ENCODE measurements around the gene FOXL2. TPM values are rescaled to one million over a fixed set of nuclear protein-coding genes. Genes with fewer than 3 reads are reported as not detected.

FOXL2 gene
- total RNA-seq, result not detected in 2 replicates

DNA sequence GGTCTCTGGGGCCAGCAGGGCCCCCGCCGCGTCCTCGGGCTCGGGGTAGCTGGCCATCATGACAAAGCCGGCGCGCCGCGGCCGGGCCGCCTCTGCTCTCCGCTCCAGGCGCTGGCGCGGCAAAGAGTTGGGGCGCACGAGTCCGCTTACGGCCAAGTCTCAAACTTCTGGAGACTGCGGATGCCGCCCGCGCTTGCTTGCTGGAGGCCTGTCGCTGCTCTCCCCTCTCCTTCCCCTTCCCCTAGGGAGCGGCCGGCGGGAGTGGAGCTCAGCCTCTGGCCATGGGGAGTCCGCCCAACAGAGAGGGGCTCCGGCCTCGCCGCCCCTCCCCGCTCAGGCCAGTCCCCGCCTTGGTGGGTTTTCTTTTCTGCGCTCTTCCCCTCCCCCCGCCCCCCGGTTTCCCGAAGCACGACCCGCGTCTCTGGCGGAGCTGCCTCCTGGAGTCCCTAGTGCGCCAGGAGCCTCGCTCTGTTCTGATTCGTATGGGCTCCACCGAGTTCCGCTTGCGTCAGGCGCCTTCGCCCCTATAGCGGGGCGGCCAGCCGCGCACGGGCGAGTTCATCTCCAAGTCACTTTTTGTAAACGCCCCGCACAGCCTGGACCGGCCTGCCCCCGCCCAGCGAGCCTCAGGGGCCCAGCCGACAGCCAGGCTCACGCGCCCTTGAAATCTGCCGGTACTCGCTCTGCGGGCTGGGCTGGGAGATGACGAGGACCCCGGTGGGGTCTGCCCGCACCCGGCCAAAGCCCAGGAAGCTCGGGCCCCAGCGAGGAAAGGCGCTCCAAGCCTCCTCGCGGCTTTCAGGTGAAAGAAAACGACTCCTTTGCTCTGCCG lies at the start of gene FOXL2, which contains the start of gene FOXL2NB:
Gene FOXL2 (minus strand): TSS at position 475 of the 832 bp plus-strand sequence. CDS start 415 bp downstream, at position 60.
Gene FOXL2NB (plus strand): TSS at position 555 of the 832 bp plus-strand sequence. CDS start 148 bp downstream, at position 703.
- intact Hi-C loops (cut with micrococcal nuclease), result no loop called here
- DNase-seq (ENCODE audit: low spot score), result no peak
- H3K36me3 Mint-ChIP-seq (ENCODE audit: low read depth), result no peaks in the 10 kb centered on the region
- peaks cover 83% of the 10 kb centered on the region for H3K27me3 Mint-ChIP-seq (ENCODE audit: insufficient read depth)
- H3K9me3 Mint-ChIP-seq, result no peaks in the 10 kb centered on the region
- peak within 1 kb of the TSS; percentile 50 for H3K4me3 Mint-ChIP-seq
- H3K4me1 Mint-ChIP-seq (ENCODE audit: low read depth), result peaks cover 22% of the 10 kb centered on the region
- no peak within 1 kb of the TSS for H3K27ac Mint-ChIP-seq

- Mint-ChIP-seq H3K4me3 (no peak overlapping the region), H3K27me3 (ENCODE audit: insufficient read depth) (peaks cover 5% of the 10 kb centered on the region), H3K4me1 (ENCODE audit: low read depth) (no peaks in the 10 kb centered on the region), H3K36me3 (ENCODE audit: low read depth) (no peaks in the 10 kb centered on the region), H3K9me3 (no peaks in the 10 kb centered on the region), H3K27ac (no peak overlapping the region)
- no peak for DNase-seq (ENCODE audit: low spot score)
- intact Hi-C loops (cut with micrococcal nuclease), result no loop called here
These were observed 48.8 kb upstream of the FOXL2 start for GRCh38 chr3:138995706-138996105.

GRCh38 chr3:138987181-138987580 lies 40.2 kb upstream of the FOXL2 start:
- Mint-ChIP-seq H3K4me3 (no peak overlapping the region), H3K4me1 (ENCODE audit: low read depth) (no peaks in the 10 kb centered on the region), H3K36me3 (ENCODE audit: low read depth) (no peaks in the 10 kb centered on the region), H3K27ac (no peak overlapping the region), H3K9me3 (no peaks in the 10 kb centered on the region), H3K27me3 (ENCODE audit: insufficient read depth) (no peaks in the 10 kb centered on the region)
- intact Hi-C loops (cut with micrococcal nuclease), result no loop called here
- no peak for DNase-seq (ENCODE audit: low spot score)

GRCh38 chr3:138985932-138986331 lies 39.0 kb upstream of the FOXL2 start:
- H3K27ac Mint-ChIP-seq, result no peak overlapping the region
- no peak for DNase-seq (ENCODE audit: low spot score)
- intact Hi-C loops (cut with micrococcal nuclease), result no loop called here
- no peaks in the 10 kb centered on the region for H3K36me3 Mint-ChIP-seq (ENCODE audit: low read depth)
- no peaks in the 10 kb centered on the region for H3K4me1 Mint-ChIP-seq (ENCODE audit: low read depth)
- peaks cover 2% of the 10 kb centered on the region for H3K27me3 Mint-ChIP-seq (ENCODE audit: insufficient read depth)
- H3K4me3 Mint-ChIP-seq, result no peak overlapping the region
- H3K9me3 Mint-ChIP-seq, result no peaks in the 10 kb centered on the region

GRCh38 chr3:138984816-138985215 lies 37.9 kb upstream of the FOXL2 start:
- peaks cover 4% of the 10 kb centered on the region for H3K27me3 Mint-ChIP-seq (ENCODE audit: insufficient read depth)
- intact Hi-C loops (cut with micrococcal nuclease), result no loop called here
- DNase-seq (ENCODE audit: low spot score), result no peak
- H3K27ac Mint-ChIP-seq, result no peak overlapping the region
- no peaks in the 10 kb centered on the region for H3K9me3 Mint-ChIP-seq
- H3K36me3 Mint-ChIP-seq (ENCODE audit: low read depth), result no peaks in the 10 kb centered on the region
- no peaks in the 10 kb centered on the region for H3K4me1 Mint-ChIP-seq (ENCODE audit: low read depth)
- no peak overlapping the region for H3K4me3 Mint-ChIP-seq

- H3K27ac Mint-ChIP-seq, result no peak overlapping the region
- DNase-seq (ENCODE audit: low spot score), result no peak
- no peaks in the 10 kb centered on the region for H3K36me3 Mint-ChIP-seq (ENCODE audit: low read depth)
- intact Hi-C loops (cut with micrococcal nuclease), result no loop called here
- H3K4me3 Mint-ChIP-seq, result no peak overlapping the region
- H3K9me3 Mint-ChIP-seq, result no peaks in the 10 kb centered on the region
- peaks cover 8% of the 10 kb centered on the region for H3K27me3 Mint-ChIP-seq (ENCODE audit: insufficient read depth)
- no peaks in the 10 kb centered on the region for H3K4me1 Mint-ChIP-seq (ENCODE audit: low read depth)
These were observed 29.1 kb upstream of the FOXL2 start for GRCh38 chr3:138976047-138976446.

DNA sequence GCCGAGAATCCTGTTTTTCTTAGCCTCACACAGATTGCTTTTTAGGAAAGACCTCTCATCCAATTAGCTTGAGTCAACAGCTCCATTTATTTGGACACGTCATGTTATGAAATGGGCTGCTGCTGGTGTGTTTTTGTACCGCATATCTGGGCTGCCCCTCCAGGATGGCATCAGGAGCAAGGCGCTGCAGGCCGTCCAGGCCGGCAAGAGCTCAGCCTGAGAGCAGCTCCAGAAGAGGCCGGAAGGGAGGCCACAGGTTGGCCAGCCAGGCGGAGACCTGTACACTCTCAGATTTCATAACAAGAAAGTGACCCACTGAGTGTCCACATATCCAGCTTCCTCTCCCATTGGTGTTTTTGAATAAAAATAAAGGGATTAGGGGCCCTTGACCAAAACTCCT lies 28.4 kb upstream of the FOXL2 start:
- Mint-ChIP-seq H3K27ac (no peak overlapping the region), H3K9me3 (no peaks in the 10 kb centered on the region), H3K4me1 (ENCODE audit: low read depth) (no peaks in the 10 kb centered on the region), H3K4me3 (no peak overlapping the region), H3K27me3 (ENCODE audit: insufficient read depth) (peaks cover 5% of the 10 kb centered on the region), H3K36me3 (ENCODE audit: low read depth) (no peaks in the 10 kb centered on the region)
- no peak for DNase-seq (ENCODE audit: low spot score)
- intact Hi-C loops (cut with micrococcal nuclease), result no loop called here

DNA sequence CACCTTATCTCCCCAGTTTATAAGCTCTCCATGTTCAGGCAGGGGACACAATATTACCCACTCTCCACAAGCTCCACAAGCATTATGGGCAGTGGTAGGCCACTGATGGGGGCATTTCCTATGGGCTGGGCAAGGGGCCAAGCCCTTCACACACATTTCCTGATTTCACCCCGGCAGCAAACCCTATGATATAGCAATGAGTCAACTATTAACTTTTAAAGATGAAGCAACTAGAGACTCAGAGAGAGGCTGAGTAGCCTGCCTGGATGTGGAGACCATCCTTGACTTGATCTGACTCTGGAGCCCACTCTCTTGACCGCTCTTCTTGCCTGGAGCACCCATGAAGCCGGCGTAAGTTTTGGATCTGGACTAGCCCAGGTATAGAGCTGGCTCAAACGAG lies 27.5 kb upstream of the FOXL2 start:
- no peak for DNase-seq (ENCODE audit: low spot score)
- Mint-ChIP-seq H3K27me3 (ENCODE audit: insufficient read depth) (peaks cover 9% of the 10 kb centered on the region), H3K4me3 (no peak overlapping the region), H3K36me3 (ENCODE audit: low read depth) (no peaks in the 10 kb centered on the region), H3K27ac (no peak overlapping the region), H3K9me3 (no peaks in the 10 kb centered on the region), H3K4me1 (ENCODE audit: low read depth) (no peaks in the 10 kb centered on the region)
- intact Hi-C loops (cut with micrococcal nuclease), result no loop called here

DNA sequence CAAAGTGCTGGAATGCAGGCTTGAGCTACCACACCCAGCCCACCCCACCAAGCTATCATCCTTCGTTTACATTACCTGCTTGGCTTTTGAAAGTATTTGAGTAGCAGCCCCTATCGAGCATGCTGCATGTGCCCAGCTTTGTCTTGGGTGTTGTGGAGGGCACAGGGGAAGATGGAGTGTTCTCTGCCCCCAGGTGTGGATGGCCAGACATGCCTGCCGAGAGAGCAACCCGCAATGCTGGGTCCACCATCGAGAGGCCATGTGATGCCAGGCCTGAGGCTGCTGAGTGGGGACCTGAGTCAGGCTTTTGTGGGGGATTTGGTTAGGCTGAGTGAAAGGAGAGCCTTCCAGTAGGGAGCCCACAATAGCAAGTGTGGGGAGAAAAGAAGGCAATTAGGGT lies 26.0 kb upstream of the FOXL2 start:
- no peaks in the 10 kb centered on the region for H3K4me1 Mint-ChIP-seq (ENCODE audit: low read depth)
- H3K4me3 Mint-ChIP-seq, result no peak overlapping the region
- peaks cover 9% of the 10 kb centered on the region for H3K27me3 Mint-ChIP-seq (ENCODE audit: insufficient read depth)
- intact Hi-C loops (cut with micrococcal nuclease), result no loop called here
- no peak overlapping the region for H3K27ac Mint-ChIP-seq
- H3K9me3 Mint-ChIP-seq, result no peaks in the 10 kb centered on the region
- DNase-seq (ENCODE audit: low spot score), result no peak
- no peaks in the 10 kb centered on the region for H3K36me3 Mint-ChIP-seq (ENCODE audit: low read depth)

DNA sequence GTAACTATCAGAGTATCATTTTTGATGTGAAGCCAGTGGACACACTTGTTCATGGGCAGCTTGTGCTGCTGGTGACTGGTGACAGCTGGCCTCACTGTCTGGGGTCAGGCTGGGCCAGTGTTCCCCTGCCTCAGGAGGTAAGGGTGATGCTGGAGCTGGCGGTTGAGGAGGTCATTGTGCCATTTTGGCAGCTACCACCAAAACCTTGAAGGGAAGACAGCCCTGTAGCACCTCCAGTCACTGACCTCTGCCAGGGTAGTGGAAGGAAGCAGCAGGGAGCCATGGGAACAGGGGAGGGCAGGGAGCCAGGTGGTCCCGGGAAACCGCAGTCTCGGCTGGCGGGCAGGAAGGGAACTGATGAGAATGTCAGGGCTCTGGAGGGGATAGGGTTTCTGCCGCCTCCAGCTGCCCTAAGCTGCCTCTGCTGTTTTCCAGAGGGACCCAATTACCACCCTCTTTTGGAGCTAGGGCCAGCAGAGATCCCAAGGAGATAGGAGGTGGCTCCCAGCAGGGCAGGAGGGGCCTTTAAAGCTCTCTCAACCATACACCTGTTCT lies 24.9 kb upstream of the FOXL2 start:
- Mint-ChIP-seq H3K36me3 (ENCODE audit: low read depth) (no peaks in the 10 kb centered on the region), H3K27me3 (ENCODE audit: insufficient read depth) (peaks cover 5% of the 10 kb centered on the region), H3K4me1 (ENCODE audit: low read depth) (no peaks in the 10 kb centered on the region), H3K27ac (no peak overlapping the region), H3K4me3 (no peak overlapping the region), H3K9me3 (no peaks in the 10 kb centered on the region)
- intact Hi-C loops (cut with micrococcal nuclease), result no loop called here
- no peak for DNase-seq (ENCODE audit: low spot score)

GRCh38 chr3:138964923-138965322 lies 18.0 kb upstream of the FOXL2 start:
- no peak overlapping the region for H3K4me3 Mint-ChIP-seq
- peaks cover 4% of the 10 kb centered on the region for H3K4me1 Mint-ChIP-seq (ENCODE audit: low read depth)
- intact Hi-C loops (cut with micrococcal nuclease), result no loop called here
- no peak overlapping the region for H3K27ac Mint-ChIP-seq
- H3K9me3 Mint-ChIP-seq, result peaks cover 8% of the 10 kb centered on the region
- H3K36me3 Mint-ChIP-seq (ENCODE audit: low read depth), result no peaks in the 10 kb centered on the region
- H3K27me3 Mint-ChIP-seq (ENCODE audit: insufficient read depth), result peaks cover 41% of the 10 kb centered on the region
- no peak for DNase-seq (ENCODE audit: low spot score)

DNA sequence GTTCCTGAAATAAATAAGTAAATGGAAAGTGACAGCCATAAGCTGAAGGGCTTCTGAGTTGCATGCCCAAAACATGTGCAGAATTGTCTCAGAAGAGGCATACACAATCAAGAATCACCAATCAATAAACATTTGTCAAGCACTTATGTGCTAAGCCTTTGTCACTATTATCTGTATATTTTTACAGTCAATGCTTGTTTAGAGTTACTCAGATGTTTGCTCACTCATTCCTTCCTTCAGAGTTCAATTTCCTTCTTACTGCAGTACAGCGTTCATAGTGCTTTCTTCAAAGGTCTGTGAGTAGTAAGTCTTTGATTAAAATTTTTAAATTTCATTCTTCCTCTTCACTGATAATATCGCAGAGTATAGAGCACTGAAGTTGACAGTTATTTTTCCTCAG lies 17.3 kb upstream of the FOXL2 start:
- no peak overlapping the region for H3K27ac Mint-ChIP-seq
- H3K4me3 Mint-ChIP-seq, result no peak overlapping the region
- peaks cover 4% of the 10 kb centered on the region for H3K4me1 Mint-ChIP-seq (ENCODE audit: low read depth)
- H3K9me3 Mint-ChIP-seq, result peaks cover 8% of the 10 kb centered on the region
- no peak for DNase-seq (ENCODE audit: low spot score)
- H3K36me3 Mint-ChIP-seq (ENCODE audit: low read depth), result no peaks in the 10 kb centered on the region
- intact Hi-C loops (cut with micrococcal nuclease), result no loop called here
- peaks cover 44% of the 10 kb centered on the region for H3K27me3 Mint-ChIP-seq (ENCODE audit: insufficient read depth)

- Mint-ChIP-seq H3K4me1 (ENCODE audit: low read depth) (peaks cover 4% of the 10 kb centered on the region), H3K27ac (no peak overlapping the region), H3K36me3 (ENCODE audit: low read depth) (no peaks in the 10 kb centered on the region), H3K4me3 (no peak overlapping the region), H3K9me3 (peaks cover 8% of the 10 kb centered on the region), H3K27me3 (ENCODE audit: insufficient read depth) (peaks cover 57% of the 10 kb centered on the region)
- intact Hi-C loops (cut with micrococcal nuclease), result no loop called here
- no peak for DNase-seq (ENCODE audit: low spot score)
These were observed 16.1 kb upstream of the FOXL2 start for GRCh38 chr3:138962854-138963560.
